A549 treated with CORT108297 at 1 μM for 4 hours (cell line): ENCODE measurements around the gene FAM72A. TPM values are rescaled to one million over a fixed set of nuclear protein-coding genes. Genes with fewer than 3 reads are reported as not detected.

Source experiments
- total RNA-seq: library from RNA; stranded (reverse); fragments of 200-300 nt; extraction: Qiagen RNA extraction; gene quantifications from 5 replicates; pipeline ENCODE4 v1.2.3, GENCODE V29; 2022

FAM72A gene
- 9.6 to 12.9 TPM (median 11.8 TPM) in 5 replicates for total RNA-seq

GRCh38 chr1:206202789-206203363 is at the start of gene FAM72A:
TSS of gene FAM72A (minus strand) at chr1:206202839. CDS start at chr1:206202025, 814 bp downstream.

GRCh38 chr1:206203364-206204158 is 922 bp upstream of the FAM72A start, which contains the start of gene SRGAP2:
TSS of gene SRGAP2 (plus strand) at chr1:206203541. CDS start at chr1:206205971, 2,430 bp downstream.

Other genes starting within 250 kb of the FAM72A start
- 1.0 to 2.8 TPM (median 1.7 TPM) in 5 replicates for gene RAB7B, start 199.4 kb downstream of the FAM72A start, total RNA-seq
- not detected in 5 replicates for gene CTSE, start 178.9 kb downstream of the FAM72A start, total RNA-seq
- not detected in 5 replicates for gene RHEX, start 149.7 kb downstream of the FAM72A start, total RNA-seq
- gene AVPR1B, start 85.5 kb downstream of the FAM72A start, total RNA-seq = not detected in 5 replicates
- gene SRGAP2, start 702 bp upstream of the FAM72A start, total RNA-seq = 18.7 to 29.5 TPM (median 26.5 TPM) in 5 replicates